NB4 (cell line): ENCODE measurements around the gene TRIO.

Experiments
- DNase-seq: peaks from one replicate; pipeline ENCODE4 v3.0.0; 2010; ENCODE audit warnings: low read depth
- H3K4me3 ChIP-seq: one replicate; pipeline ENCODE4 v1.5.1; 2011; ENCODE audit warnings: mild to moderate bottlenecking, low read depth, low read length, moderate library complexity
- CTCF ChIP-seq: IDR thresholded peaks from one replicate; pipeline ENCODE4 v1.5.1; 2012; ENCODE audit warnings: low read depth, low read length
- MAX ChIP-seq: IDR thresholded peaks from 2 replicates; pipeline ENCODE4 v1.6.1; 2011; ENCODE audit warnings: low read depth, low read length
- MYC ChIP-seq: IDR thresholded peaks from 2 replicates; pipeline ENCODE4 v1.6.1; 2011; ENCODE audit warnings: low read depth, low read length
- POLR2A ChIP-seq: IDR thresholded peaks from 2 replicates; pipeline ENCODE4 v1.6.1; 2011; ENCODE audit warnings: mild to moderate bottlenecking; ENCODE audit not compliant: insufficient read length; ENCODE audit errors: extremely low read depth

TRIO gene

GRCh38 chr5:14436801-14437542 is 293.8 kb downstream of the TRIO start:
- DNase-seq: no peak
- H3K4me3 ChIP-seq: no peak overlapping the region
- TF ChIP-seq MAX (no peak), CTCF (no peak), MYC (no peak), POLR2A (no peak)

GRCh38 chr5:14438195-14438606 is 295.1 kb downstream of the TRIO start:
- DNase-seq: no peak
- no peak overlapping the region for H3K4me3 ChIP-seq
- TF ChIP-seq MAX (no peak), POLR2A (no peak), MYC (no peak), CTCF (no peak)

- DNase-seq: no peak
- TF ChIP-seq MYC: no peak
- TF ChIP-seq CTCF: no peak
- TF ChIP-seq POLR2A: no peak
- TF ChIP-seq MAX: no peak
Observed at GRCh38 chr5:14439087-14439871, 296.1 kb downstream of the TRIO start.

GRCh38 chr5:14440223-14440581 is 297.1 kb downstream of the TRIO start:
- no peak for TF ChIP-seq CTCF
- no peak for TF ChIP-seq MAX
- H3K4me3 ChIP-seq: no peak overlapping the region
- no peak for DNase-seq

More at GRCh38 chr5:14439087-14439871, 296.1 kb downstream of the TRIO start:
- no peak overlapping the region for H3K4me3 ChIP-seq

- H3K4me3 ChIP-seq: no peak overlapping the region
- TF ChIP-seq MAX (no peak), CTCF (no peak), MYC (no peak), POLR2A (no peak)
- no peak for DNase-seq
Observed at GRCh38 chr5:14440582-14441431, 297.7 kb downstream of the TRIO start.
